Body of pancreas (tissue), 4 donors: ENCODE measurements around the gene ERC1.

ENCODE experiments used
- CTCF ChIP-seq, 7 experiments: fragments of 450-650 bp in 4 of 7; fragments of 200-600 bp in 3 of 7; sonication (generic) in 3 of 7; IDR thresholded peaks; one replicate each; pipeline ENCODE4 v1.5.1; 2016 to 2019; ENCODE audit warnings: antibody characterized with exemption in 7 of 7
- POLR2A ChIP-seq, 3 donors: fragments of 450-650 bp; IDR thresholded peaks; one replicate each; pipeline ENCODE4 v1.6.1; 2016; ENCODE audit warnings: antibody characterized with exemption in 3 of 3, mild to moderate bottlenecking in 2 of 3

GRCh38 chr12:1065629-1066028, 74.6 kb downstream of the ERC1 start:
- TF ChIP-seq CTCF (IDR thresholded peaks at IDR 0.05) = no peak
- no peak for TF ChIP-seq POLR2A (IDR thresholded peaks at IDR 0.05)
